Measurements from ENCODE around the gene OXCT1. TPM values are rescaled to one million over a fixed set of nuclear protein-coding genes. Genes with fewer than 3 reads are reported as not detected.

Gene OXCT1
- total RNA-seq = 63.0 TPM

DNA sequence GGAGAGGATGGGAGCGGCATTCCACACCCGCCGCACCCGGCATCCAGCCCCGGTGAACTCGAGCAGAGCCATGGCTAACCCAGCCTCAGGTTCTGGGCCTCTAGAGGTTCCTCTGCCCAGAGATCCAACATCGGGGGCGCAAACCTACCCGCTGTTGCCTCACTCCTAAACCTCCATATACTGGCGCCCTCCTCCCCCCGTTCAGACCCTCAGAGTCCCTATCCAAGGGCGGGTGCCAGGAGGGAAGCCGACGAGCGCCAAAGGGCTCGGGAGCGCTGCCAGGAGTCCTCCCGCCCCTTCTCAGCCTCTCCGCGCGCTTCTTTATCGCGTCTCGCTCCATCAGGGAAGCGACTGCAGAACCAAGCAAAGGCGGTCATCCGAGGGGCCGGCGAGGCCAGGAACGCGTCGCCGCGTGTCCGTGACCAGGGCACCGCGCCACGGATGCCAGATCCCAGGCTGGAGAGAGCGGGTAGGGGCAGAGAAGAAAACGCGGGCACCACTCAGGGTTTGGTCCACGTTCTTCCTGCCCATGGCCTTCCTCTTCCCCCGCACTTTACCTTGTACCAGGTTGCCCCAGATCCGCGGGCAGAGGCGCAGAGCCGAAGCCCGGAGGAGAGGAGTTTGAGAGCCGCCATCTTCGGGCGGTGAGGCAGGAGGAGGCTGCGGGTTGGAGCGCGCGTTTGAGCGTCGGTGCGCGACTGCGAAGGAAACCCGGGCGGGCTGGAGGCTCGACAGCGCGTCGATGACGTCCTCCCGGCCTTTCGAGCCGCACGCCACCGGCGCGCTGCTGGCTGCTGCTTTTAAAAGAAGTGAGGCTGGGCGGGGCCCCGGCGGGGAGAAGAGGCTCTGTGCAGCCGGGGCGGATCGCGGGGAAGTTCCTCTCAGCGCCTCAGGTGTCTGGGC is at the start of gene OXCT1:
OXCT1 (minus strand) TSS at position 702 of the 903 bp plus-strand sequence; CDS start at position 635, 67 bp downstream.
- DNase-seq = peak; percentile 64

DNA sequence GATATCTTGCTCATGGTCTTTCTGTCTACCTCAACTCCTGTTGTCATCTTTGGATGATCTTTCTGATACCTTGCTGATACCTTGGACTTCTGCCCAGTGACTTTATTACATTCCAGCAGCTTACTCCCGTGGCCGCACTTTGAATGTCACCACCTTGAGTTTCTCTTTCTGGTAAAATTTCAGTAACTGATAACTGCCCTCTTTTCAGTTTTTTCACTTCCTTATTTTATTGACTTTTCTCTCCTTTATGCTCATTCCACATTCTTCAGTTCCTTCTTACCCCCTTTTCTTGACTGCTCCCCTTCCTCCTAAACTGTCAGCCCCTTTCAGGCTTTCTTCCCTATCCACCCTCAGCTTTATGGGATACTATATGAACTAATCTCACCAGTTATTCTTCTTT is 47.9 kb upstream of the OXCT1 start:
- no peak for DNase-seq

DNA sequence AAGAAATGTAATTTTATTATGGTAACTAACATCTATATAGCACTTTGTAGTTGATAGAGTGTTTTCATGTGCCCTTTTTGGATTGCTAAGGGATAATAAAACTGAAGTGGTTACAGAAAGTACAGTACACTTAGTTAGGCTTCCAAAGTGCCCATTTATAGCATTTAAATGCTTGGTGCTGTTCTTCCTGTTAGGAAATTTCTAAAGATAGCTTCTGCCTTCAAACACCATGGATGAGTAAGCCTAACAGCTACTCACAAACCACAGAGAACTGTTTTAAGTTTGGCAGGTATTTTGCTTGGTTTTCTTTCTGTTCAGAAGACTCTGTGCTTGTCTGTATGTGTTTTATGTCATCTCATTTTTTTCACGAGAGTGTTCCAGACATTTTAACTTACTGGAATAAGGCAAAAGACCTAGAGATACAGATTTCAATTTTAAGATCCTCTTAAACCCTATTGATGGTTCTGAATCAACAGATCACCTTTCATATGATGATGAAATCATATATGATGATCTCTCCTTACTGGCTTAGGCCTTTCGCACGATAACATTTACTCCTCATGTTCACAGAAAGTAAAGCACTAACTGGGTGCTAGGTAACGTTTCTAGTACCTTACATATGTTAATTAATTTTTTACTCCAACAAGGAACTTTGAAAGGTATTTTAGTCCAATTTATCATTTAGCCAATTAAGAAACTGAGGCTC is 38.3 kb upstream of the OXCT1 start:
- no peak for DNase-seq

DNA sequence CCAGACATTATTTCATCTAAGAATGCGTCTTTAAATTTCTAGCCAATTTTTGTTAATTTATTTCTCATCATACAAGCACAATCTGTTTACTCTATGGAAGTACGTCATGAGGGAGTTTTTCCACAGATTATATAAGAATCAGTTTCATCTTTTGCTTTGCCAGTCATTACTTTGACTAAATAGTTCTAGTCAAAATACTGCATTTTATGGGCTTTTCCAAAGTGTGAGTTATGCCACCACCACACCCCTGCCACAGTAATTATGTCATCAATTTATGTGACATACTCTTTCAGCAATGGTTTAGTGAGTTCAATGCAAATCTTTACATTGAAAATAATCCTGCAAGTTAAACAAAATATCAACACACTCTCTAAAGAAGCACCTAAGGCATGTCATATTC is 35.9 kb upstream of the OXCT1 start:
- no peak for DNase-seq

DNA sequence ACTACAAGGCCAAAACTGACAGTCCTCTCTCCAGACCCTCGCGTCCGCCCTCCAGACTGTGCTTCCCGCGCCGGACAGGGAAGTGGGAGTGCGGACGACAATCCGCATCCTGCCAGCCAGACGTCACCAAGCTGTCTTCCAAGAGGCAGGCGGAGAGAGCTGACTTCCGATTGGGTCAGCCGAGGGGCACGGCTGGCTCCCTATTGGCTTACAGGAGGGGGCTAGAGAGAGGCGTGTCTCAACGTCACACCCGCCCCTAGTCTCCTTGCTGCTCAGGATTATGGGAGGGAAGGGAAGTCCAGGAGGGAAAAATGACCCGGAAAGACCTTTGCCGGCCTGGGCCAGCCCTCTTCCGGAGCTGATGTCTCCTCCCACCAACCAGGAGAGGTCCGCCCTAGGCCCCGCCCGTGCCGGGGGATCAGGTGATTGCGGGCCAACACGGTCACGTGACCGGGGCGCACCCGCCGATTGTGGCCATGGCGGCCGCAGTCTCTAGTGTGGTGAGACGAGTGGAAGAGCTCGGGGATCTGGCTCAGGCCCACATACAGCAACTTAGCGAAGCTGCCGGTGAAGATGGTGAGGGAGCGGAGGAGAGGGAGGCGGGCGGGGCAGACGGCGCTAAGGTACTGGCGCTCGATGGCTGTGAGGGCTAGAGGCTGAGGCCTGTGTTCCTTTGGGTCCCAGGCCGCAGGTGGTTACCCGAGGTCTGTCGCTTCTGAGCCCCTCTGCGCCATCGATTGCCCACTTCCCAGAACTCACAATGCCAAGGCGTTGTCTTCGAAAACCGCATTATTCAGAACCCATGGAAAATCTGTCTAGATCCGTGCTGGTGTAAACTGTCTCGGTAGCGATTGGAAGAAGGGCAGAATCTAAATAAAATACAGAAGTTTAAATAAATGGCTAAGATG is 33.9 kb upstream of the OXCT1 start, which contains the start of gene RIMOC1:
RIMOC1 (plus strand) TSS at position 453 of the 908 bp plus-strand sequence; CDS start at position 477, 24 bp downstream.
- peak; percentile 99 for DNase-seq

DNA sequence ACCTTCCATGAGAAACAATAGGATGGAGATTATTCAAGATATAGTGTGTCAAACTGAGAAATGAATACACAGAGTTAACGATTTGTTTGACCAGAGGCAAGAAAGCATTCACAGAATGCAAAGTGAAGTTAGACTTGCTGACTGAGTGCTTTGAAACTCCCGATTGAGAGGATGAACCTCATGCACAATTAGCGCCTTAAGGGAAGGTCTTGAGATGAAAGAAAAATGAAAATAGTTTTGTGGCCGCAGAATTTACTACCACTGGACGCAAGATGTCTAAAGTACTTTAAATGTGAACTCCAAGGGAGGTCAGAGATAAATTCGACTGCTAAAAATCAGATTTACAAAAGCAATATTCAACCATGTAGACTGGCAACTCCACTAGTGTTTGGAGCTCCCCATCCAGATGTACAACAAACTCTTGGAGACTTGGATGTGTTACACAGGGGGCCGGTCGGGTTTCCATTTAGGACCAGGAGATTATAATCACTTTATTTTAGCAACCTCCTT is 33.2 kb upstream of the OXCT1 start:
- DNase-seq = no peak

DNA sequence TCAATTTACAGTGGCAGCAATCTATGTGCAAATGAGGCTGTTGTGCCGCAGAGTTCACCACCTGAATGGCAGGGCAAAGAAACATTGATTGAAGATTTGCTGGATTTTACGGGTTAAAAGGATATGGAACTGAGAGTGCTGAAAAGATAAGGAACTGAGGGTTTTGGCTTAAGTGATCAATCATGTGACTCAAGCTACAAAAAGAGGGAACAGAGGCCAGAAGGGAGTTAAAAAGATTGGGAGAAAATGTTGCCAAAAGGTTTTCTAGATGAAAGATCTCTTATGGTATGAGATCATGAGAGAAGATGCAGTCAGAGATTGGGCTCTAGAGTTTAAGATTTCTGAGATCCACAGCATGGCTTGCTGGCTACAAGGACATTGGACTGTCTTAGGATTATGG is 26.0 kb upstream of the OXCT1 start:
- DNase-seq = no peak

DNA sequence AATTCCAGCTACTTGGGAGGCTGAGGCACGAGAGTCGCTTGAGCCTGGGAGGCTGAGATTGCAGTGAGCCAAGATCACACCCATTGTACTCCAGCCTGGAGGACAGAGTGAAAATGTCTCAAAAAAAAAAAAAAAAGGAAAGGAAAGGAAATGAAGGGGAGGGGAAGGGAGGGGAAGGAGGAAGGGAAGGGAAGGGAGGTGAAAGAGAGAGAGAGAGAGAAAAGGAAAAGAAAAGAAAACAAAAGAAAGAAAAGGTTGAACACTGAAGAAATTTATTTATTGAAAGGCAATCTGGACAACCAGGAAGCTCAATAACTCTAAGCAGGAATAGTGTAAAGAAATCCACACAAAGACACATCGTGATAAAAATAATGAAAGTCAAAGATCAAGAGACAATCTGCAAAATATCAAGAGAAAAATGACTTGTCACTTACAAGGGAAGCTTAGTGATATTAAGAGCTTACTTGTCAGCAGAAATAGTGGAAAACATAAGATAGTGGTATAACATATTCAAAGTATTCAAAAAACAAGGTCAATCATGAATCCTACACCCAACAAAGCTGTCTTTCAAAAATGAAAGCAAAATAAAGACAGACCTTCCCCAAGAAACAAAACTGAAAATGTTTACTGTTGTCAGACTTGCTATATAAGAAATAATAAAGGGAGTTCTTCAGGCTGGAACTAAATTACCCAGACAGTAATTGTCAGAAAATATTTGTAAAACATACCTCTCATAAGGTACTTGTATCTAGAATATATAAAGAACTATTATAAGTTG is 23.0 kb upstream of the OXCT1 start:
- no peak for DNase-seq

DNA sequence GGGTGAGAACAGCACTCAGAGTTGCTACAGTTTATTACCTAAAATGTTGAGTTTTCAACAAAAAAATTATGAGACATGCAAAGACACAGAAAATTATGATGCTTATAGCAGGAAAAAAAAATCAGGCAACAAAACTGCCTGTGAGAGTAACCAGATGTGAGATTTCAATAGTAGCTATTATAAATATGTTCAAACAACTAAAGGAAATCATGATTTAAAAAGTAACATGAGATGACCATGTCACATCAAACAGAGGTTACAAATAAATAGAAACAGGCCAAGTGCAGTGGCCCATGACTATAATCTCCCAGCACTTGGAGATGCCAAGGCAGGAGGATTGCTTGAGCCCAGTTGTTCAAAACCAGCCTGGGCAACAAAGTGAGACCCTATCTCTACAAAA is 21.8 kb upstream of the OXCT1 start:
- DNase-seq = no peak

DNA sequence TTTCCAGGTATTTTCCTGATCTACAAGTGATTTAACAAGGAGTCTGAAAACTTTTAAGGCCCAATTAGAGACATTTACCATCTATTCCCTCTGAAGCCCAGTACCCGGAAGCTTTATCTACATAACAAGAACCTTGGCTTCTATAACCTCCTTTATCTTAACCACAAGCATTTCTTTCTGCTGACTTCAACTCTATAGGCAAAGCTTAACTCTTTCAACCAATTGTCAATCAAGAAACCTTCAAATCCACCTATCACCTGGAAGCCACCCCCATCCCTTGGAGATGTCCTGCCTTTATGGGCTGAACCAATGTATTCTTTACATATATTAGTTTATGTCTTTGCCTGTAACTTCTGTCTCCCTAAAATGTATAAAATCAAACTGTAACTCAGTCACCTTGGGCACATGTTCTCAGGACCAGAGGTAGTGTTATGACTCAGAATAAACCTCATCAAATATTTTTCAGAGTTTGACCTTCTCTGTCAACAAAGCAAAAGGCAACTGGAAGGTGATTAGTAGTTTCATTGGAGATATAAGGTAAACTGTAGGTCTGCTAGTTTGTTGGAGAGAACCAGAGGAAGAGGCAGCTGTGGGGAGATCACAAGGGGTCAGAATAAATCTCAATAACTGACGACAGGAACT is 21.0 kb upstream of the OXCT1 start:
- DNase-seq = no peak

DNA sequence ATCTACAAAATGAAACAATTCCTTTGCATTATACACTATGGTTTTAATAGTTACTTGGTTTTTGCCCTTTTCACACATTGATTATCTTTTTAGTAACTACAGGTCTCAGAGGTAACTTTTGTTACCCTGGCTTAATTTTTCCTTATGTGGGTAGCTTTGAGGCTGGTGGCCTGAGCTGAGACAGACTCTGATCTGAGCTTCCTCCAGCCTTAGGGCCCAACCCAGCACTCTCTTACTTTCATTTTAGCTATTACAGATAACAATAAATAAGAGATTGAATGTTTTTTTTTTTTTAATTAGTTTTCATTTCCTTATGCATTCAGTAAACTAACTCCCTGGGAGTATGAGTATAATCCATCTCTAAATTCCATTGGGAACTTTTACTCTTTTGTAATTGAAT is 15.1 kb upstream of the OXCT1 start:
- no peak for DNase-seq

DNA sequence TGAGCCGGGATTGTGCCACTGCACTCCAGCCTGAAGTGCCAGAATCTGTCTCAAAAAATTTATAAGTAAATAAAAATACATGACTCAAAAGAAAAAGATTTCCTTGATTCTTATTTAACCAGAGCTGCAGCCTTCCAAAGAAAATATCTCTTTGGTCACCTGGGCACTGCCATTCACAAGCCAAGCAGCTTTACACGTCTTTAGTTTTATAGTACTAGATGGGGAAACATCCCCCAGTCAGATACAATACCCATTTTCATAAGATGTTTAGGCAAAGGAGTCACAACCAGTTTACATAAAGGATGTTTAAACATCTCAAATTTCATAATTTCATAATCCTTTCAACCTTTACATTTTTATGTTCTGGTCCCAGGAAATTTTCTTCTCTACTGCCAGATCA is 13.7 kb upstream of the OXCT1 start:
- no peak for DNase-seq

DNA sequence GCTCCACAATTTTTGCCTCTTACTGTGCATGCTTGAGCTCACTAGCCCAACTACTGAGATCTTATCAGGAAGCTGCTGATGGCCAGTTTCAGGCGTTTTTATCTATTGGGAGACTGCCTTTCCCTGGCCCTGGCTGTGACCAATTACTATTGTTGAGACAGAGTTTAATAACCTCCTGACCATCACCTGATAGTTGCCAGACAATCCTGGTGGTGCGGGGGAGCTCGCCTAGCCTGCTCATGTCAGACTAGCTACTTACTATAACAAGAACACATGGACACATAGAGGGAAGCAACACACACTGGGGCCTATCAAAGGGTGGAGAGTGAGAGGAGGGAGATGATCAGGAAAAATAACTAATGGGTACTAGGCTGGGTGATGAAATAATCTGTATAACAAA is 13.0 kb upstream of the OXCT1 start:
- no peak for DNase-seq

DNA sequence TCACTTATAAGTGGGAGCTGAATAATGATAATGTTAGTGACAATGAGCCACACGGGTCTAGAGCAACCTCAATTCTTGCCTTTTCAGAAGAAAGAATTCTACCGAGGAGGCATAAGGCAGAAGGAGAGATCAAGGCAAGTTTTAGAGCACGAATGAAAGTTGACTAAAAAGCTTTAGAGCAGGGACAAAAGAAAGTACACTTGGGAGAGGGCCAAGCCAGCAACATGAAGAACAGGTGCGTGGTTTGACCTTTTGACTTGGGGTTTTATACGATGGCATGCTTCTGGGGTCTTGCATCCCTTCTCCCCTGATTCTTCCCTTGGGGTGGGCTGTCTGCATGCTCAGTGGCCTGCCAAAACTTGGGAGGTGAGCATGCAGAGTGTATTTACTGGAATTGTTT is 12.5 kb upstream of the OXCT1 start:
- DNase-seq = no peak

DNA sequence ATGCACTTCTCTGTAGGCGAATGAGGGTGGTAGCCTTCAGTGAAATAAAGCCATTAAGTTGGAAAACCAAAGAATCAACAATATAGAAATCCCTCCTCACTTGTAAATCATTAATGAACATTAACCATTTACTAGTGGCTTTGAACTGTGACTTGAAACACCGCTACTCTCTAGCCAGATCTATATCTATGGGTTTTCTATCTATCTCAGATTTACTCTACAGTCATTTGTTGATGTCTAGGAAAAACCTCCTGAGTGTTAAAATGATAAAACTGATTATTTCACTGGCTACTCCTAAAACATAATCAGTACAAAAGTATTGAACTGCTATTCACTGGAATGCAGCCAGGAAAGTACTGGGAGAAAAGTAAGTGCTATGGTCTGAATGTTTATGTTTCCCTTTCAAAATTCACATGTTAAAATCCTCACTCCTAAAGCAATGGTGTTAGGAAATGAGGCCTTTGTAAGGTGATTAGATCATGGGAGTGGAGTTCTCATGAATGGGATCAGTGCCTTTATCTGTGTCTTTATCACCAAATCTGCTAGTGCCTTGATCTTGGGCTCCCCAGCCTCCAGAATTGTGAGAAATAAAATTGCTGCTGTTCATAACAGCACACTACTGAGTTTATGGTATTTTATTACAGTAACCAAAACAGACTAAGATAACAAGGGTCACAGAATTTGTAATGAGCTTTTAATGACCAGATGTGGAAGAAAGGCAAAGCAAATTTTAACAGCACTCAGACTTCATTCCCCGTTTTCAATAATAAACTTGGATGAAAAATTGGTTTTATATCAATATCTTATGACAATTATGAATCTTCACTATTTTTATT is 8.6 kb upstream of the OXCT1 start:
- no peak for DNase-seq

DNA sequence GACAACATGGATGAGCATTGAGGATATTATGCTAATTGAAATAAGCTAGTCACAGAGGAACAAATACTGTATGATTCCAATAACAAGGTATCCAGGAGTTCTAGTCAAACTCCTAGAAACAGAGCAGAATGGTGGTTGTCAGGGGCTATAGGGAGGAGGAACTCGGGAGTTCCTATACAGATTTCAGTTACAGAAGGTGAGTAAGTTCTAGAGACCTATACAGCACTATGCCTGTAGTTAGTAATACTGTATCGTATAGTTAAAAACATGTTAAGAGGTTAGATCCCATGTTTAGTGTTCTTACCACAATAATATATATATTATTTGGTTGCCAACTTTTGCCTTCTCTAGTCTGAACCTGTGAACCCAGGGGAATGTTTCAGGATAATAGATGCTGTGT is 7.9 kb upstream of the OXCT1 start:
- no peak for DNase-seq

DNA sequence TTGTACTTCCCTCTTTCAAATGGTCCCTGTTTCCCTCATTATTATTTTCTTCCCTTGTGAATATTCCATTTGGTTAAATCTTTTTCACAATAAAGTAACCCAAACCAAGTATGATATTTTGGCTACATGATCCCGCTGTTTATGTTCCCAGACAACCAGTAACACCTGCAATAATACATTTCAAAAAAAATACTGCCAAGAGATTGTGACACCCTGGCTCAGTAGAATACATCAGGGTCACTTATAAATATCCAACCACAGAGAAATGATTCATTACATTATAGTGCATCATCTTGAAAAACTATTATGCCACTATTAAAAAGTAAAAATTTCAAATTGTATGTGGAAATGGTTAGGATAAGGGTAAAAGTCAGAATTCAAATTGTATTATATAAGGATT is 7.2 kb upstream of the OXCT1 start:
- no peak for DNase-seq

DNA sequence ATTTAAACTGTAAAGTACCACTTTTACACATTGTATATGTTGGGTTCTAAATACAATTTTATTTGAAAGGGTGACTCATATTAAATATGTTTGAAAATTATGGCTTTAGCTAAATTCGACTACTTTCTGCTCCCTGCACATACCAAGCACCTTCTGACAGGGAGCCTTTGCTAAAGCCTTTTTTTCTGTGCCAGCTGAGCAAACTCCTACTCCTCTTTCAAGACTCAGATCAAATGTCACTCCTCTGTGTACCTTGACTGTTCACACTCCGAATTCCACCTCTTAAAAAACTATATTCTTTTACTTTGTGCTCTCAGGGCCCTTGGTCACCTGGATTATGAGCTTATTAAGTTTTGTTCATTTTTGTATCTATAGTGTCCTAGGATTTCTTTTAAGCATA is 6.5 kb upstream of the OXCT1 start:
- DNase-seq = no peak

DNA sequence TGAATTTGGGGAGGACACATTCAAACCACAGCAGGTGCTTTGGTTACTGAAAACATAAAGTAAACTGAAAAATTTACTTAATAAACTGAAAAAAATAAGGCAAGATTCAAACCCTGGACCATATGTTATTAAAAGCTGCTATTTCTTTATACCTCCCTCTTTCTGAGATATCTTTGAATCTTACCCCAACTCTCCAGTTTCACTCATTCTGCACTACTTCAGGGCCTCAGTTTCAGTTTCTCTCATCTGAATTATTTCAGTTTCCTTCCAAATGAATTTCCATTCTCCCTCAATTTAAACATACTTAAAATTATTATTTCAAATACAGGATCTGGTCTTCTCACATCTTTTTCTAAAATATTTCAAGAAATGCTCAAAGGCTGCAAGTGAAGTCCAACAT is 4.9 kb upstream of the OXCT1 start:
- no peak for DNase-seq

DNA sequence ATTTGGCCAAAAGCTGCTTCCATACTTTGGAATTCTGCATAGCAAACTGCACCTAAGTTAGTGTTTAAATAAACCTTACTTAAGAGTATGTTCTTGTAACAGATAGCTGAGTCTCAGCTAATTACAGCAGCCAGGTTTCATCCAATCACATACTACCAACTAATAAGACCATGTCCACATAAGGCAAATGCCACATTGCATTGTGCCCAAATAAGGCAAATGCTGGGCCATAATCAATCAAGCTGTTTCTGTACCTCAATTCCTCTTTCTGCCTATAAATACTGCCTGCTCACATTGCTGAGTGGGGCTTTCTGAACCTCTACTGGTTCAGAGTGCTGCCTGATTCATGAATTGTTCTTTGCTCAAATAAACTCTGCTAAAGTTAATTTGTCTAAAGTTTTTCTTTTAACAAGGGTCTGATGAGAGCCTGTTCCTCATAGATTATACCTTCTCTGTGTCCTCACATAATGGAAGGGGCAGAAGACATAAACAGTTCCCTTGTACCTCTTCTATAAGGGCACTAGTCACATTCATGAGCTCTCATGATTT is 4.4 kb upstream of the OXCT1 start:
- no peak for DNase-seq
